GM12801 (cell line): Measurements from ENCODE around the gene ADD1.

ENCODE experiments used
- CTCF ChIP-seq: IDR thresholded peaks from one replicate; pipeline ENCODE4 v1.5.1; 2011; ENCODE audit warnings: control low read depth; ENCODE audit not compliant: insufficient read length; ENCODE audit errors: extremely low read depth

The ADD1 gene

GRCh38 chr4:2871466-2871865, 27.8 kb downstream of the ADD1 start:
- TF ChIP-seq CTCF = no peak

GRCh38 chr4:2871911-2872310, 28.3 kb downstream of the ADD1 start:
- no peak for TF ChIP-seq CTCF

- no peak for TF ChIP-seq CTCF
Measured at GRCh38 chr4:2873329-2873728, 29.7 kb downstream of the ADD1 start.

GRCh38 chr4:2874861-2875260, 31.2 kb downstream of the ADD1 start:
- TF ChIP-seq CTCF = no peak

GRCh38 chr4:2875556-2875955, 31.9 kb downstream of the ADD1 start:
- TF ChIP-seq CTCF = no peak

GRCh38 chr4:2878346-2878745, 34.7 kb downstream of the ADD1 start:
- TF ChIP-seq CTCF = no peak

GRCh38 chr4:2879026-2879425, 35.4 kb downstream of the ADD1 start:
- TF ChIP-seq CTCF = no peak

GRCh38 chr4:2881431-2881830, 37.8 kb downstream of the ADD1 start:
- TF ChIP-seq CTCF = no peak
